H1 (cell line): ENCODE data around the gene TRIM10. TPM values are rescaled to one million over a fixed set of nuclear protein-coding genes. Genes with fewer than 3 reads are reported as not detected.

ENCODE experiments used
- CTCF ChIA-PET: fragments of 300-600 bp; sonication (Branson Sonifier 250); formaldehyde crosslinking; loops from one replicate; lab custom pipeline; 2021; ENCODE audit not compliant: partially characterized antibody; lab: Charles Lee
- POLR2A ChIA-PET: fragments of 300-600 bp; sonication (Branson Sonifier 250); formaldehyde crosslinking; loops from one replicate; lab custom pipeline; 2021; ENCODE audit warnings: inconsistent platforms; ENCODE audit not compliant: partially characterized antibody; lab: Charles Lee
- DNase-seq, 2 experiments: peaks; one replicate each; pipeline versions ENCODE4 v3.0.0 to v3.0.0-alpha.2; 2010 to 2022; ENCODE audit warnings: low spot score in 2 of 2, low read depth in 1 of 2, mixed read lengths in 1 of 2
- FAIRE-seq: peaks from 2 replicates; lab custom pipeline; 2011; peaks lifted over from hg19 to GRCh38; lab: Jason Lieb, UNC
- H2AFZ ChIP-seq: 2 replicates; pipeline ENCODE4 v1.8.1; 2012; ENCODE audit warnings: low read length, inconsistent platforms
- H2AK5ac ChIP-seq: 2 replicates; pipeline ENCODE4 v1.6.1; 2013; ENCODE audit warnings: low read depth, low read length
- H2BK120ac ChIP-seq: replicated peaks from 2 replicates; pipeline ENCODE3; 2013; ENCODE audit warnings: low read depth, low read length, inconsistent platforms
- H2BK12ac ChIP-seq: 2 replicates; pipeline ENCODE4 v1.6.1; 2013; ENCODE audit warnings: low read depth, low read length
- H2BK15ac ChIP-seq: 2 replicates; pipeline ENCODE4 v1.6.1; 2013; ENCODE audit warnings: low read length
- H2BK20ac ChIP-seq: 2 replicates; pipeline ENCODE4 v1.6.1; 2013; ENCODE audit warnings: low read length
- H2BK5ac ChIP-seq: 2 replicates; pipeline ENCODE4 v1.6.1; 2013; ENCODE audit warnings: low read depth, low read length
- H3K14ac ChIP-seq: 2 replicates; pipeline ENCODE4 v1.6.1; 2013; ENCODE audit warnings: inconsistent platforms; ENCODE audit not compliant: insufficient read length
- H3K18ac ChIP-seq: 2 replicates; pipeline ENCODE4 v1.6.1; 2013; ENCODE audit warnings: low read length; ENCODE audit errors: extremely low read depth
- H3K23ac ChIP-seq: 2 replicates; pipeline ENCODE4 v1.6.1; 2013; ENCODE audit warnings: inconsistent platforms; ENCODE audit not compliant: insufficient read length
- H3K23me2 ChIP-seq: 2 replicates; pipeline ENCODE4 v1.6.1; 2013; ENCODE audit warnings: low read depth, low read length
- H3K27ac ChIP-seq: 2 replicates; pipeline ENCODE4 v1.6.1; 2011; ENCODE audit warnings: low read depth, low read length, inconsistent platforms
- H3K27me3 ChIP-seq, 4 experiments: replicated peaks in 1 of 4; 1 replicate in 1 of 4; 2 replicates in 3 of 4; pipeline versions ENCODE4 v1.6.1 to v1.8.1; 2011 to 2013; ENCODE audit warnings: low read length in 3 of 4, mild to moderate bottlenecking in 3 of 4, inconsistent platforms in 2 of 4, mixed read lengths in 2 of 4, moderate library complexity in 1 of 4; ENCODE audit not compliant: control insufficient read depth in 3 of 4, insufficient read depth in 3 of 4; ENCODE audit errors: extremely low read depth in 1 of 4
- H3K36me3 ChIP-seq, 4 experiments: 2 replicates each; pipeline versions ENCODE4 v1.6.1 to v1.8.1; 2011 to 2013; ENCODE audit warnings: mild to moderate bottlenecking in 4 of 4, low read length in 3 of 4, moderate library complexity in 2 of 4, control low read depth in 1 of 4, inconsistent platforms in 1 of 4; ENCODE audit not compliant: insufficient read depth in 4 of 4, control insufficient read depth in 2 of 4
- H3K4ac ChIP-seq: replicated peaks from 2 replicates; pipeline ENCODE3; 2013; ENCODE audit warnings: low read length, low read depth, mixed read lengths, inconsistent platforms; ENCODE audit not compliant: insufficient read length
- H3K4me1 ChIP-seq, 4 experiments: replicated peaks in 1 of 4; 1 replicate in 1 of 4; 2 replicates in 3 of 4; pipeline versions ENCODE4 v1.6.1 to v1.8.1; 2011 to 2013; ENCODE audit warnings: low read length in 3 of 4, inconsistent platforms in 2 of 4, mixed read lengths in 1 of 4; ENCODE audit not compliant: insufficient read depth in 4 of 4, control insufficient read depth in 3 of 4
- H3K4me2 ChIP-seq, 2 experiments: 2 replicates each; pipeline versions ENCODE4 v1.6.1 to v1.8.1; 2011 to 2013; ENCODE audit warnings: low read depth in 2 of 2, low read length in 2 of 2, control low read depth in 1 of 2, inconsistent platforms in 1 of 2, mild to moderate bottlenecking in 1 of 2; ENCODE audit not compliant: insufficient read depth in 1 of 2
- H3K4me3 ChIP-seq, 4 experiments: fragments of 200-600, 300-600 bp in 1 of 4; sonication (generic), shearing (Covaris generic), sonication (Bioruptor Twin) in 1 of 4; 2 replicates each; pipeline versions ENCODE4 v1.5.1 to v1.8.1; 2011 to 2016; ENCODE audit warnings: low read length in 4 of 4, low read depth in 3 of 4, control low read depth in 2 of 4, inconsistent platforms in 2 of 4, mild to moderate bottlenecking in 2 of 4, mixed read lengths in 1 of 4, moderate library complexity in 1 of 4; ENCODE audit not compliant: insufficient read depth in 2 of 4; ENCODE audit errors: extremely low read depth in 1 of 4
- H3K56ac ChIP-seq: replicated peaks from 2 replicates; pipeline ENCODE3; 2013; ENCODE audit warnings: low read depth, mild to moderate bottlenecking, mixed read lengths, low read length, inconsistent platforms; ENCODE audit not compliant: insufficient read length
- H3K79me1 ChIP-seq: 2 replicates; pipeline ENCODE4 v1.6.1; 2013; ENCODE audit warnings: low read depth, low read length, control low read depth
- H3K79me2 ChIP-seq, 2 experiments: 2 replicates each; pipeline versions ENCODE4 v1.6.1 to v1.8.1; 2012 to 2013; ENCODE audit warnings: low read length in 2 of 2, mild to moderate bottlenecking in 2 of 2, inconsistent platforms in 1 of 2; ENCODE audit not compliant: insufficient read depth in 2 of 2, control insufficient read depth in 1 of 2
- H3K9ac ChIP-seq, 4 experiments: replicated peaks in 1 of 4; 1 replicate in 1 of 4; 2 replicates in 3 of 4; pipeline versions ENCODE4 v1.6.1 to v1.8.1; 2011 to 2013; ENCODE audit warnings: low read depth in 3 of 4, low read length in 3 of 4, control low read depth in 2 of 4, mild to moderate bottlenecking in 2 of 4, moderate library complexity in 2 of 4, inconsistent platforms in 1 of 4; ENCODE audit errors: extremely low read depth in 1 of 4
- H3K9me3 ChIP-seq, 2 experiments: 2 replicates each; pipeline versions ENCODE4 v1.6.1 to v1.8.1; 2012 to 2013; ENCODE audit warnings: mild to moderate bottlenecking in 2 of 2, moderate library complexity in 2 of 2, control low read depth in 1 of 2, inconsistent platforms in 1 of 2, low read depth in 1 of 2, low read length in 1 of 2, mixed read lengths in 1 of 2; ENCODE audit not compliant: insufficient read depth in 2 of 2
- H4K20me1 ChIP-seq, 2 experiments: replicated peaks in 1 of 2; 2 replicates each; pipeline versions ENCODE3 to v1.8.1; 2011 to 2013; ENCODE audit warnings: inconsistent platforms in 2 of 2, low read length in 2 of 2, mild to moderate bottlenecking in 1 of 2; ENCODE audit not compliant: insufficient read depth in 2 of 2, control insufficient read depth in 1 of 2
- H4K5ac ChIP-seq: 2 replicates; pipeline ENCODE4 v1.6.1; 2013; ENCODE audit warnings: low read length, low read depth, mixed read lengths, inconsistent platforms; ENCODE audit not compliant: insufficient read length
- H4K8ac ChIP-seq: 2 replicates; pipeline ENCODE4 v1.8.0; 2013; ENCODE audit warnings: mild to moderate bottlenecking, moderate library complexity, low read length, inconsistent platforms; ENCODE audit not compliant: insufficient read depth; ENCODE audit errors: extremely low read depth
- H4K91ac ChIP-seq: replicated peaks from 2 replicates; pipeline ENCODE3; 2013; ENCODE audit warnings: low read length, mixed read lengths, inconsistent platforms; ENCODE audit not compliant: insufficient read length
- BACH1 ChIP-seq: IDR thresholded peaks from 2 replicates; pipeline ENCODE4 v1.6.1; 2012; ENCODE audit warnings: low read length, improper control_type of control experiment
- CBX8 ChIP-seq: fragments of 300-800, 300-1000 bp; sonication (generic); IDR thresholded peaks from 2 replicates; pipeline ENCODE4 v1.7.1; 2016; ENCODE audit warnings: low read depth, low read length, borderline replicate concordance
- CEBPB ChIP-seq: IDR thresholded peaks from 2 replicates; pipeline ENCODE4 v1.6.1; 2012; ENCODE audit warnings: low read depth, low read length
- CREB1 ChIP-seq: IDR thresholded peaks from 2 replicates; pipeline ENCODE4 v1.6.1; 2012; ENCODE audit warnings: inconsistent platforms
- HDAC2 ChIP-seq, 2 experiments: fragments of 300-600 bp in 1 of 2; sonication (generic) in 1 of 2; IDR thresholded peaks; 2 replicates each; pipeline ENCODE4 v1.6.1; 2011 to 2012; ENCODE audit warnings: low read depth in 2 of 2, low read length in 2 of 2, mild to moderate bottlenecking in 2 of 2, moderate library complexity in 2 of 2, borderline replicate concordance in 1 of 2, inconsistent platforms in 1 of 2
- HDAC6 ChIP-seq: IDR thresholded peaks from one replicate; pipeline ENCODE4 v1.7.1; 2012; ENCODE audit warnings: low read depth, mild to moderate bottlenecking, inconsistent platforms, low read length, moderate library complexity
- JUND ChIP-seq: IDR thresholded peaks from 2 replicates; pipeline ENCODE4 v1.6.1; 2011; ENCODE audit warnings: mild to moderate bottlenecking, improper control_type of control experiment, low read length
- KDM1A ChIP-seq: fragments of 200-600, 300-600 bp; sonication (generic); IDR thresholded peaks from 2 replicates; pipeline ENCODE4 v1.7.1; 2016; ENCODE audit warnings: mild to moderate bottlenecking, low read length, borderline replicate concordance
- KDM4A ChIP-seq: IDR thresholded peaks from one replicate; pipeline ENCODE4 v1.7.1; 2012; ENCODE audit warnings: low read depth, mild to moderate bottlenecking, moderate library complexity, low read length, inconsistent platforms; ENCODE audit not compliant: severe bottlenecking
- NRF1 ChIP-seq: IDR thresholded peaks from 2 replicates; pipeline ENCODE4 v1.6.1; 2011; ENCODE audit warnings: mild to moderate bottlenecking, low read depth, low read length, improper control_type of control experiment
- PHF8 ChIP-seq: fragments of 200-600 bp; sonication (generic); conservative IDR thresholded peaks from 2 replicates; pipeline ENCODE4 v1.7.1; 2012; ENCODE audit warnings: low read depth, mild to moderate bottlenecking, inconsistent platforms, low read length, moderate library complexity
- RXRA ChIP-seq: IDR thresholded peaks from 2 replicates; pipeline ENCODE4 v1.6.1; 2011; ENCODE audit warnings: low read depth, mild to moderate bottlenecking, low read length, moderate library complexity; ENCODE audit not compliant: insufficient read depth
- SP1 ChIP-seq: IDR thresholded peaks from 2 replicates; pipeline ENCODE4 v1.6.1; 2011; ENCODE audit warnings: low read depth, low read length
- SP2 ChIP-seq: IDR thresholded peaks from 2 replicates; pipeline ENCODE4 v1.6.1; 2012; ENCODE audit warnings: mild to moderate bottlenecking, low read length, inconsistent platforms
- TAF1 ChIP-seq: IDR thresholded peaks from 2 replicates; pipeline ENCODE4 v1.6.1; 2011; ENCODE audit warnings: mild to moderate bottlenecking, low read depth, low read length
- TCF12 ChIP-seq: IDR thresholded peaks from 2 replicates; pipeline ENCODE4 v1.6.1; 2011; ENCODE audit warnings: low read depth, mild to moderate bottlenecking, low read length
- WGBS, 2 experiments: shearing (Covaris generic) in 1 of 2; methylation state at CpG; one replicate each; pipeline versions ENCODE4 v1.1.6 to v1.1.7; 2013 to 2015; ENCODE audit warnings: low lambda C conversion rate in 2 of 2, mixed read lengths in 2 of 2, inconsistent platforms in 1 of 2, low coverage in 1 of 2, missing lambda C conversion rate in 1 of 2; ENCODE audit not compliant: insufficient replicate concordance in 2 of 2, insufficient coverage in 1 of 2, insufficient read length in 1 of 2; ENCODE audit errors: extremely low coverage in 1 of 2, missing lambda C conversion rate in 1 of 2; 5-methylcytosine and 5-hydroxymethylcytosine counted together
- polyA plus RNA-seq, 7 experiments: library from polyadenylated mRNA; depleted of rRNA in 3 of 7; stranded (reverse) in 5 of 7; unstranded in 2 of 7; fragments of >200 nt in 5 of 7; fragments of 200-250 nt in 2 of 7; gene quantifications; 1 replicate in 5 of 7; 2 replicates in 1 of 7; 4 replicates in 1 of 7; pipeline versions ENCODE4 v1.2.1 to v1.2.3, GENCODE V29; 2011 to 2013; ENCODE audit warnings: missing spikeins in 2 of 7, mixed read lengths in 2 of 7
- total RNA-seq: library from RNA; stranded (reverse); fragmentation: NEBNext Ultra II Directional; extraction: Animal tissue kit (Norgen Biotek cat#: 25700); gene quantifications from 2 replicates; pipeline ENCODE4 v1.2.1, GENCODE V29; 2021

The TRIM10 gene
- total and polyA plus RNA-seq, 2 of the 8 experiments (the other 6 are each of a cell fraction or from before 2014, with no cell fraction given) = 0.06 TPM; not detected in 1

GRCh38 chr6:30168741-30169140, 7.7 kb upstream of the TRIM10 start:
- no peak overlapping the region for H2BK15ac ChIP-seq
- no peak overlapping the region for H4K91ac ChIP-seq
- no peak overlapping the region for H2AFZ ChIP-seq
- H3K4ac ChIP-seq = no peak overlapping the region
- no peak overlapping the region for H4K8ac ChIP-seq
- H3K23ac ChIP-seq = no peak overlapping the region
- WGBS, 2 experiments = 71% methylated on average over 1 of the region's 1 CpG; no CpG with 5 or more reads in 1 of the 2 experiments
- H3K4me2 ChIP-seq = no peak overlapping the region
- H3K4me1 ChIP-seq = peaks cover 0 to 4% (median 3%) of the 10 kb centered on the region in 4 experiments; a peak in 4 of 7 replicates
- ChIA-PET CTCF (interaction anchor here (0.9 to 3.2 kb wide), 4 partner anchors 14 to 92 kb away, joined by 3 to 29 read pairs (median 8); no protein-coding TSS in a partner anchor), POLR2A (no interaction called here)
- no peak overlapping the region for H3K14ac ChIP-seq
- no peaks in the 10 kb centered on the region for H3K9me3 ChIP-seq
- no peak overlapping the region for H2BK120ac ChIP-seq
- peaks cover 4% of the 10 kb centered on the region; the same call in 1 of the 2 replicates for H3K23me2 ChIP-seq
- no peaks in the 10 kb centered on the region for H3K79me1 ChIP-seq
- H2BK20ac ChIP-seq = no peak overlapping the region
- no peaks in the 10 kb centered on the region for H4K20me1 ChIP-seq
- FAIRE-seq (no peak), DNase-seq (no peak)
- no peaks in the 10 kb centered on the region for H3K36me3 ChIP-seq
- no peaks in the 10 kb centered on the region for H3K79me2 ChIP-seq
- H3K9ac ChIP-seq = no peak overlapping the region
- H3K27ac ChIP-seq = no peak overlapping the region
- no peak overlapping the region for H3K18ac ChIP-seq
- no peak overlapping the region for H4K5ac ChIP-seq
- no peak overlapping the region for H2BK5ac ChIP-seq
- no peak overlapping the region for H3K4me3 ChIP-seq
- H3K56ac ChIP-seq = no peak overlapping the region
- H2BK12ac ChIP-seq = no peak overlapping the region
- H2AK5ac ChIP-seq = no peak overlapping the region
- peaks cover 7 to 32% (median 26%) of the 10 kb centered on the region in 4 experiments for H3K27me3 ChIP-seq
- TF ChIP-seq CREB1 (no peak), RXRA (no peak), KDM1A (no peak), JUND (no peak), NRF1 (no peak), CEBPB (no peak), HDAC2 (IDR thresholded peaks at IDR 0.05; ENCODE audit: borderline replicate concordance in 1 of 2, low read depth in 2 of 2, low read length in 2 of 2) (no peak), PHF8 (no peak), BACH1 (no peak), CBX8 (no peak), TCF12 (no peak), TAF1 (no peak), KDM4A (no peak), SP2 (no peak), HDAC6 (no peak), SP1 (no peak)
